ENCODE data around the gene TMEM219.

Gene TMEM219

GRCh38 chr16:29996766-29997250 lies 34.9 kb downstream of the TMEM219 start:
- Histone ChIP-seq H2AFZ (ENCODE audit: low read depth, low read length, severe bottlenecking) (no peak overlapping the region), H3K27ac (ENCODE audit: low read depth, low read length) (peak overlapping the region; percentile 93), H3F3A (ENCODE audit: insufficient read depth) (peaks cover 10% of the 10 kb centered on the region; the same call in 1 of the 2 replicates), H3K36me3 (ENCODE audit: low read length) (no peaks in the 10 kb centered on the region), H3K9ac (ENCODE audit: low read length) (peak overlapping the region; percentile 89), H3K79me2 (ENCODE audit: insufficient read depth, low read length) (peaks cover 11% of the 10 kb centered on the region), H4K20me1 (ENCODE audit: low read depth, low read length) (no peaks in the 10 kb centered on the region), H3K27me3 (ENCODE audit: low read length) (no peaks in the 10 kb centered on the region), H3K4me2 (ENCODE audit: low read depth, low read length, poor library complexity, severe bottlenecking) (peak overlapping the region; percentile 89), H3K9me3 (ENCODE audit: insufficient read depth, low read length) (no peaks in the 10 kb centered on the region), H3K9me2 (replicated peaks; ENCODE audit: insufficient read depth, low read length) (no peaks in the 10 kb centered on the region), H3K4me3 (ENCODE audit: insufficient read depth, low read length, poor library complexity, severe bottlenecking) (peak overlapping the region; percentile 80)
- no peak for TF ChIP-seq EZH2phosphoT487 (conservative IDR thresholded peaks at IDR 0.05; ENCODE audit: low read length)

- Histone ChIP-seq H3K36me3 (ENCODE audit: low read length) (no peaks in the 10 kb centered on the region), H3F3A (ENCODE audit: insufficient read depth) (peaks cover 10% of the 10 kb centered on the region; the same call in 1 of the 2 replicates), H2AFZ (ENCODE audit: low read depth, low read length, severe bottlenecking) (no peak overlapping the region), H3K4me2 (ENCODE audit: low read depth, low read length, poor library complexity, severe bottlenecking) (no peak overlapping the region), H3K9me3 (ENCODE audit: insufficient read depth, low read length) (no peaks in the 10 kb centered on the region), H3K79me2 (ENCODE audit: insufficient read depth, low read length) (peaks cover 11% of the 10 kb centered on the region), H3K9ac (ENCODE audit: low read length) (no peak overlapping the region), H3K27ac (ENCODE audit: low read depth, low read length) (no peak overlapping the region), H3K27me3 (ENCODE audit: low read length) (no peaks in the 10 kb centered on the region), H3K9me2 (replicated peaks; ENCODE audit: insufficient read depth, low read length) (no peaks in the 10 kb centered on the region), H4K20me1 (ENCODE audit: low read depth, low read length) (no peaks in the 10 kb centered on the region), H3K4me3 (ENCODE audit: insufficient read depth, low read length, poor library complexity, severe bottlenecking) (no peak overlapping the region)
- TF ChIP-seq, protein P1, sequence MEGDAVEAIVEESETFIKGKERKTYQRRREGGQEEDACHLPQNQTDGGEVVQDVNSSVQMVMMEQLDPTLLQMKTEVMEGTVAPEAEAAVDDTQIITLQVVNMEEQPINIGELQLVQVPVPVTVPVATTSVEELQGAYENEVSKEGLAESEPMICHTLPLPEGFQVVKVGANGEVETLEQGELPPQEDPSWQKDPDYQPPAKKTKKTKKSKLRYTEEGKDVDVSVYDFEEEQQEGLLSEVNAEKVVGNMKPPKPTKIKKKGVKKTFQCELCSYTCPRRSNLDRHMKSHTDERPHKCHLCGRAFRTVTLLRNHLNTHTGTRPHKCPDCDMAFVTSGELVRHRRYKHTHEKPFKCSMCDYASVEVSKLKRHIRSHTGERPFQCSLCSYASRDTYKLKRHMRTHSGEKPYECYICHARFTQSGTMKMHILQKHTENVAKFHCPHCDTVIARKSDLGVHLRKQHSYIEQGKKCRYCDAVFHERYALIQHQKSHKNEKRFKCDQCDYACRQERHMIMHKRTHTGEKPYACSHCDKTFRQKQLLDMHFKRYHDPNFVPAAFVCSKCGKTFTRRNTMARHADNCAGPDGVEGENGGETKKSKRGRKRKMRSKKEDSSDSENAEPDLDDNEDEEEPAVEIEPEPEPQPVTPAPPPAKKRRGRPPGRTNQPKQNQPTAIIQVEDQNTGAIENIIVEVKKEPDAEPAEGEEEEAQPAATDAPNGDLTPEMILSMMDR (IDR thresholded peaks at IDR 0.05; ENCODE audit: insufficient read depth, low read length, poor library complexity, severe bottlenecking) = no peak
- no peak for TF ChIP-seq EZH2phosphoT487 (conservative IDR thresholded peaks at IDR 0.05; ENCODE audit: low read length)
Measured at GRCh38 chr16:29999605-30000004, 37.7 kb downstream of the TMEM219 start.

DNA sequence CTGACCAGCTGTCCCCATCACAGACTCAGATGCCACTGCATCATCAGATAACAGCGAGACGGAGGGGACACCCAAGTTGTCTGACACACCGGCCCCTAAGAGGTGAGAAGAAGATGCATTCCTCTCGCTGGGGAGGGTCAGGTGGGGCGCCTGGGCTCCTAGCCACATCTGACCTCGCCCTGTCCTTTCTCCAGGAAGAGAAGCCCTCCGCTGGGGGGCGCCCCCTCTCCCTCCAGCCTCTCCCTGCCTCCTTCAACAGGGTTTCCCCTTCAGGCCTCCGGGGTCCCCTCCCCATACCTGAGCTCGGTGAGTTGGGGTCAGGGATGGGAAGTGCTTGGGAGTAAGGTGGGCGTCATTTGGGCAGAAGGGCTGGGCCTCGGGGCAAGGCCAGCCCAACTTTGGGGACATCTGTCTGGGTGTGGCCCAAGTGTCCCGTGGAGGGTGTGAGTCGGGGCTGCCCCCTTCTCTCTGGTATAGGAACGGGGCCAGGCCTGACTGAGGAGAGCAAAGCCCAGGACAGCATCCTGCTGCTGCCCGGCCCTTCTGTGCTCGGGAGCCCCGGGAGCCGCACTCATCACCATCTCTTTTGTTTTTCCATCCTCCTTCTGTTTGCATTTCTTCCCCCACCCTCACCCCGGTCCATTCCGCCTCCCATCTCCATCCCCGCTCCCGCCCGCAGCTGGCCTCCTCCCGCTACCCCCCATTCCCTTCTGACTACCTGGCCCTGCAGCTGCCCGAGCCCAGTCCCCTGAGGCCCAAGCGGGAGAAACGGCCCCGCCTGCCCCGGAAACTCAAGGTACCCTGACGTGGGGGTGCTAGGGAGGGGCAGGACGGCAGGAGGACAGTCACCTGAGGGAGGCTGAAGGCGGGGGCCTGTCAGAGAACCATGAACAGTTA lies 39.1 kb downstream of the TMEM219 start:
- Histone ChIP-seq H2AFZ (ENCODE audit: low read depth, low read length, severe bottlenecking) (no peak overlapping the region), H3K9ac (ENCODE audit: low read length) (no peak overlapping the region), H3K79me2 (ENCODE audit: insufficient read depth, low read length) (peaks cover 11% of the 10 kb centered on the region), H3K9me2 (replicated peaks; ENCODE audit: insufficient read depth, low read length) (no peaks in the 10 kb centered on the region), H3K36me3 (ENCODE audit: low read length) (no peaks in the 10 kb centered on the region), H4K20me1 (ENCODE audit: low read depth, low read length) (no peaks in the 10 kb centered on the region), H3F3A (ENCODE audit: insufficient read depth) (no peaks in the 10 kb centered on the region), H3K9me3 (ENCODE audit: insufficient read depth, low read length) (no peaks in the 10 kb centered on the region), H3K27ac (ENCODE audit: low read depth, low read length) (no peak overlapping the region), H3K4me3 (ENCODE audit: insufficient read depth, low read length, poor library complexity, severe bottlenecking) (no peak overlapping the region), H3K27me3 (ENCODE audit: low read length) (no peaks in the 10 kb centered on the region), H3K4me2 (ENCODE audit: low read depth, low read length, poor library complexity, severe bottlenecking) (no peak overlapping the region)
- TF ChIP-seq EZH2phosphoT487 (conservative IDR thresholded peaks at IDR 0.05; ENCODE audit: low read length) = no peak
- TF ChIP-seq, protein P1 (IDR thresholded peaks at IDR 0.05; ENCODE audit: insufficient read depth, low read length, poor library complexity, severe bottlenecking) = no peak
